Loucy (cell line): ENCODE results near the gene CCDC107.
"Not testable (repeated sequence)": the region's sequence is repeated elsewhere in the genome, so short reads cannot be mapped to it uniquely, and the experiment has no call there.

Source experiments
- CTCF ChIP-seq: fragments of 200-600 bp; sonication (generic); conservative IDR thresholded peaks from 2 replicates; pipeline ENCODE4 v1.5.1; 2014; ENCODE audit warnings: mild to moderate bottlenecking, antibody characterized with exemption, low read length
- EZH2phosphoT487 ChIP-seq: fragments of 200-600 bp; IDR thresholded peaks from 2 replicates; pipeline ENCODE4 v1.6.1; 2018; ENCODE audit warnings: antibody characterized with exemption, mild to moderate bottlenecking, moderate library complexity, borderline replicate concordance

- not testable (repeated sequence) for TF ChIP-seq CTCF, EZH2phosphoT487
Observed at GRCh38 chr9:35637427-35637955, 20.6 kb upstream of the CCDC107 start.
